HepG2 (cell line): Measurements from ENCODE around the gene PIGK.

ENCODE experiments used
- ARID2 ChIP-seq: sonication (generic); formaldehyde crosslinking; IDR thresholded peaks from 2 replicates; pipeline ENCODE4 v1.8.1; 2022; ENCODE audit warnings: mild to moderate bottlenecking, missing genetic modification reagents, borderline replicate concordance
- ARNT ChIP-seq: fragments of 450-650 bp; IDR thresholded peaks from 2 replicates; pipeline ENCODE4 v1.6.1; 2017
- ATF1 ChIP-seq: IDR thresholded peaks from 2 replicates; pipeline ENCODE4 v1.6.1; 2016; ENCODE audit warnings: mild to moderate bottlenecking, control low read depth
- CEBPZ ChIP-seq: IDR thresholded peaks from 2 replicates; pipeline ENCODE4 v1.6.1; 2012; ENCODE audit warnings: low read length, improper control_type of control experiment
- ETS1 ChIP-seq: sonication (generic); formaldehyde crosslinking; IDR thresholded peaks from 2 replicates; pipeline ENCODE4 v1.4.0; 2020; ENCODE audit warnings: missing genetic modification reagents
- GABPA ChIP-seq, 2 experiments: IDR thresholded peaks; 2 replicates each; pipeline ENCODE4 v1.6.1; 2011 to 2016; ENCODE audit warnings: low read depth in 2 of 2, low read length in 1 of 2, missing biosample characterization in 1 of 2, missing genetic modification characterization in 1 of 2
- RAD21 ChIP-seq: fragments of 450-650 bp; formaldehyde crosslinking; IDR thresholded peaks from 2 replicates; pipeline ENCODE4 v1.5.0; 2020; ENCODE audit warnings: mild to moderate bottlenecking
- RFX5 ChIP-seq: IDR thresholded peaks from 2 replicates; pipeline ENCODE4 v1.6.1; 2011; ENCODE audit warnings: low read depth, low read length, improper control_type of control experiment
- TCF7L2 ChIP-seq: IDR thresholded peaks from 2 replicates; pipeline ENCODE4 v1.6.1; 2011; ENCODE audit warnings: mild to moderate bottlenecking, low read depth, low read length, moderate library complexity
- ZNF496 ChIP-seq: sonication (generic); formaldehyde crosslinking; IDR thresholded peaks from 2 replicates; pipeline ENCODE4 v1.8.1; 2023; ENCODE audit warnings: mild to moderate bottlenecking, moderate library complexity, missing genetic modification reagents; ENCODE audit not compliant: insufficient replicate concordance
- TF ChIP-seq, protein P1 (sequence below), 2 experiments: fragments of 450-650 bp in 1 of 2; sonication (generic) in 1 of 2; formaldehyde crosslinking in 1 of 2; IDR thresholded peaks; 2 replicates each; pipeline versions ENCODE4 v1.6.1 to v1.8.0; 2016 to 2022; ENCODE audit warnings: antibody characterized with exemption in 1 of 2, mild to moderate bottlenecking in 1 of 2, missing genetic modification reagents in 1 of 2
- TF ChIP-seq, protein P2 (sequence below): conservative IDR thresholded peaks from 2 replicates; pipeline ENCODE4 v1.6.1; 2018; ENCODE audit warnings: missing genetic modification reagents
- TF ChIP-seq, protein P3 (sequence below): sonication (generic); formaldehyde crosslinking; IDR thresholded peaks from 2 replicates; pipeline ENCODE4 v1.9.0; 2022; ENCODE audit warnings: low read depth, missing genetic modification reagents
- TF ChIP-seq, protein P4 (sequence below), 2 experiments: IDR thresholded peaks; 2 replicates each; pipeline ENCODE4 v1.6.1; 2011 to 2012; ENCODE audit warnings: low read length in 2 of 2, borderline replicate concordance in 1 of 2, low read depth in 1 of 2, mild to moderate bottlenecking in 1 of 2, moderate library complexity in 1 of 2

DNA sequence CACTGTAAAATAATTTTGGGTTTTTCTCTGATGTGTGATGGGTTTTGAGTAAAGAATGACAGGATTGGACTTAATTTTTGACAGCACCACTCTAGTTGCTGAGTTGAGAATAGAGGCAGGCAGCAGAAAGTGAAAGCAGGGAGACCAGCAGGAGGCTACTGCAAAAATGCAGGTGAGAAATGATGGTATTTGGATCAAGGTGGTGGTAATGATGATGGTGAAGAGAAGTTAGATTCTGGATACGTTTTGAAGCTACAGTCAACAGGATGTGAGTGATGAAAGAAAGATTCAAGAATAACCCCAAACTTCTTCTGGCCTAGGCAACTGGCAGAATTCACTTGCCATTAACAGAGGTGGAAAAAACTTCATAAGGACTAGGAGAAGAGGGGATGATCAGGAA lies 47.8 kb upstream of the PIGK start:
- no peak for TF ChIP-seq ETS1 (CRISPR knock-in tag)
- no peak for TF ChIP-seq RAD21 (CRISPR knock-in tag)
- TF ChIP-seq ATF1 (CRISPR knock-in tag), result no peak
- TF ChIP-seq, protein P1, sequence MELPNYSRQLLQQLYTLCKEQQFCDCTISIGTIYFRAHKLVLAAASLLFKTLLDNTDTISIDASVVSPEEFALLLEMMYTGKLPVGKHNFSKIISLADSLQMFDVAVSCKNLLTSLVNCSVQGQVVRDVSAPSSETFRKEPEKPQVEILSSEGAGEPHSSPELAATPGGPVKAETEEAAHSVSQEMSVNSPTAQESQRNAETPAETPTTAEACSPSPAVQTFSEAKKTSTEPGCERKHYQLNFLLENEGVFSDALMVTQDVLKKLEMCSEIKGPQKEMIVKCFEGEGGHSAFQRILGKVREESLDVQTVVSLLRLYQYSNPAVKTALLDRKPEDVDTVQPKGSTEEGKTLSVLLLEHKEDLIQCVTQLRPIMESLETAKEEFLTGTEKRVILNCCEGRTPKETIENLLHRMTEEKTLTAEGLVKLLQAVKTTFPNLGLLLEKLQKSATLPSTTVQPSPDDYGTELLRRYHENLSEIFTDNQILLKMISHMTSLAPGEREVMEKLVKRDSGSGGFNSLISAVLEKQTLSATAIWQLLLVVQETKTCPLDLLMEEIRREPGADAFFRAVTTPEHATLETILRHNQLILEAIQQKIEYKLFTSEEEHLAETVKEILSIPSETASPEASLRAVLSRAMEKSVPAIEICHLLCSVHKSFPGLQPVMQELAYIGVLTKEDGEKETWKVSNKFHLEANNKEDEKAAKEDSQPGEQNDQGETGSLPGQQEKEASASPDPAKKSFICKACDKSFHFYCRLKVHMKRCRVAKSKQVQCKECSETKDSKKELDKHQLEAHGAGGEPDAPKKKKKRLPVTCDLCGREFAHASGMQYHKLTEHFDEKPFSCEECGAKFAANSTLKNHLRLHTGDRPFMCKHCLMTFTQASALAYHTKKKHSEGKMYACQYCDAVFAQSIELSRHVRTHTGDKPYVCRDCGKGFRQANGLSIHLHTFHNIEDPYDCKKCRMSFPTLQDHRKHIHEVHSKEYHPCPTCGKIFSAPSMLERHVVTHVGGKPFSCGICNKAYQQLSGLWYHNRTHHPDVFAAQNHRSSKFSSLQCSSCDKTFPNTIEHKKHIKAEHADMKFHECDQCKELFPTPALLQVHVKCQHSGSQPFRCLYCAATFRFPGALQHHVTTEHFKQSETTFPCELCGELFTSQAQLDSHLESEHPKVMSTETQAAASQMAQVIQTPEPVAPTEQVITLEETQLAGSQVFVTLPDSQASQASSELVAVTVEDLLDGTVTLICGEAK (IDR thresholded peaks at IDR 0.05), result no peak
- TF ChIP-seq, protein P1 (CRISPR knock-in tag; IDR thresholded peaks at IDR 0.05), result no peak
- TF ChIP-seq, protein P2, sequence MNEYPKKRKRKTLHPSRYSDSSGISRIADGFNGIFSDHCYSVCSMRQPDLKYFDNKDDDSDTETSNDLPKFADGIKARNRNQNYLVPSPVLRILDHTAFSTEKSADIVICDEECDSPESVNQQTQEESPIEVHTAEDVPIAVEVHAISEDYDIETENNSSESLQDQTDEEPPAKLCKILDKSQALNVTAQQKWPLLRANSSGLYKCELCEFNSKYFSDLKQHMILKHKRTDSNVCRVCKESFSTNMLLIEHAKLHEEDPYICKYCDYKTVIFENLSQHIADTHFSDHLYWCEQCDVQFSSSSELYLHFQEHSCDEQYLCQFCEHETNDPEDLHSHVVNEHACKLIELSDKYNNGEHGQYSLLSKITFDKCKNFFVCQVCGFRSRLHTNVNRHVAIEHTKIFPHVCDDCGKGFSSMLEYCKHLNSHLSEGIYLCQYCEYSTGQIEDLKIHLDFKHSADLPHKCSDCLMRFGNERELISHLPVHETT (CRISPR knock-in tag), result no peak
- TF ChIP-seq, protein P3, sequence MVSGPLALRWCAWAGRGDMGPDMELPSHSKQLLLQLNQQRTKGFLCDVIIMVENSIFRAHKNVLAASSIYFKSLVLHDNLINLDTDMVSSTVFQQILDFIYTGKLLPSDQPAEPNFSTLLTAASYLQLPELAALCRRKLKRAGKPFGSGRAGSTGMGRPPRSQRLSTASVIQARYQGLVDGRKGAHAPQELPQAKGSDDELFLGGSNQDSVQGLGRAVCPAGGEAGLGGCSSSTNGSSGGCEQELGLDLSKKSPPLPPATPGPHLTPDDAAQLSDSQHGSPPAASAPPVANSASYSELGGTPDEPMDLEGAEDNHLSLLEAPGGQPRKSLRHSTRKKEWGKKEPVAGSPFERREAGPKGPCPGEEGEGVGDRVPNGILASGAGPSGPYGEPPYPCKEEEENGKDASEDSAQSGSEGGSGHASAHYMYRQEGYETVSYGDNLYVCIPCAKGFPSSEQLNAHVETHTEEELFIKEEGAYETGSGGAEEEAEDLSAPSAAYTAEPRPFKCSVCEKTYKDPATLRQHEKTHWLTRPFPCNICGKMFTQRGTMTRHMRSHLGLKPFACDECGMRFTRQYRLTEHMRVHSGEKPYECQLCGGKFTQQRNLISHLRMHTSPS, result no peak
- no peak for TF ChIP-seq GABPA (IDR thresholded peaks at IDR 0.05; ENCODE audit: low read depth, low read length)
- no peak for TF ChIP-seq GABPA (CRISPR knock-in tag; IDR thresholded peaks at IDR 0.05; ENCODE audit: low read depth)
- no peak for TF ChIP-seq CEBPZ
- TF ChIP-seq, protein P4, sequence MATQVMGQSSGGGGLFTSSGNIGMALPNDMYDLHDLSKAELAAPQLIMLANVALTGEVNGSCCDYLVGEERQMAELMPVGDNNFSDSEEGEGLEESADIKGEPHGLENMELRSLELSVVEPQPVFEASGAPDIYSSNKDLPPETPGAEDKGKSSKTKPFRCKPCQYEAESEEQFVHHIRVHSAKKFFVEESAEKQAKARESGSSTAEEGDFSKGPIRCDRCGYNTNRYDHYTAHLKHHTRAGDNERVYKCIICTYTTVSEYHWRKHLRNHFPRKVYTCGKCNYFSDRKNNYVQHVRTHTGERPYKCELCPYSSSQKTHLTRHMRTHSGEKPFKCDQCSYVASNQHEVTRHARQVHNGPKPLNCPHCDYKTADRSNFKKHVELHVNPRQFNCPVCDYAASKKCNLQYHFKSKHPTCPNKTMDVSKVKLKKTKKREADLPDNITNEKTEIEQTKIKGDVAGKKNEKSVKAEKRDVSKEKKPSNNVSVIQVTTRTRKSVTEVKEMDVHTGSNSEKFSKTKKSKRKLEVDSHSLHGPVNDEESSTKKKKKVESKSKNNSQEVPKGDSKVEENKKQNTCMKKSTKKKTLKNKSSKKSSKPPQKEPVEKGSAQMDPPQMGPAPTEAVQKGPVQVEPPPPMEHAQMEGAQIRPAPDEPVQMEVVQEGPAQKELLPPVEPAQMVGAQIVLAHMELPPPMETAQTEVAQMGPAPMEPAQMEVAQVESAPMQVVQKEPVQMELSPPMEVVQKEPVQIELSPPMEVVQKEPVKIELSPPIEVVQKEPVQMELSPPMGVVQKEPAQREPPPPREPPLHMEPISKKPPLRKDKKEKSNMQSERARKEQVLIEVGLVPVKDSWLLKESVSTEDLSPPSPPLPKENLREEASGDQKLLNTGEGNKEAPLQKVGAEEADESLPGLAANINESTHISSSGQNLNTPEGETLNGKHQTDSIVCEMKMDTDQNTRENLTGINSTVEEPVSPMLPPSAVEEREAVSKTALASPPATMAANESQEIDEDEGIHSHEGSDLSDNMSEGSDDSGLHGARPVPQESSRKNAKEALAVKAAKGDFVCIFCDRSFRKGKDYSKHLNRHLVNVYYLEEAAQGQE (IDR thresholded peaks at IDR 0.05; ENCODE audit: borderline replicate concordance in 1 of 2, low read depth in 1 of 2, low read length in 2 of 2), result no peak
- no peak for TF ChIP-seq ARID2 (CRISPR knock-in tag)
- TF ChIP-seq RFX5, result no peak
- TF ChIP-seq ZNF496 (CRISPR knock-in tag), result no peak
- TF ChIP-seq TCF7L2, result no peak
- no peak for TF ChIP-seq ARNT
